ENCODE data around the gene PUS1. TPM values are rescaled to one million over a fixed set of nuclear protein-coding genes. Genes with fewer than 3 reads are reported as not detected.
"Not testable (repeated sequence)": the region's sequence is repeated elsewhere in the genome, so short reads cannot be mapped to it uniquely, and the experiment has no call there.

PUS1 gene
- total RNA-seq, 2 donors from 2014 or later = 12.5 to 16.1 TPM

GRCh38 chr12:131928080-131928710 lies 881 bp upstream of the PUS1 start:
- intact Hi-C loops (cut with DNase I) = no loop called here
- DNase-seq (ENCODE audit: low spot score) = no peak

GRCh38 chr12:131929581-131930456 lies 743 bp downstream of the PUS1 start:
- intact Hi-C loops (cut with DNase I) = no loop called here
- peak; percentile 84 for DNase-seq (ENCODE audit: low spot score)

- no peak for DNase-seq (ENCODE audit: low spot score)
- intact Hi-C loops (cut with DNase I) = no loop called here
These were observed 1.4 kb downstream of the PUS1 start for GRCh38 chr12:131930510-131930909.

- DNase-seq (ENCODE audit: low spot score) = no peak
- intact Hi-C loops (cut with DNase I) = no loop called here
These were observed 4.3 kb downstream of the PUS1 start for GRCh38 chr12:131933387-131933786.

- intact Hi-C loops (cut with DNase I) = no loop called here
- DNase-seq (ENCODE audit: low spot score) = no peak
These were observed 5.5 kb downstream of the PUS1 start for GRCh38 chr12:131934535-131934934.

GRCh38 chr12:131938082-131938481 lies 9.0 kb downstream of the PUS1 start:
- peak; percentile 32 for DNase-seq (ENCODE audit: low spot score)
- intact Hi-C loops (cut with DNase I) = no loop called here

GRCh38 chr12:131939007-131939406 lies 9.9 kb downstream of the PUS1 start:
- peak; percentile 67 for DNase-seq (ENCODE audit: low spot score)
- intact Hi-C loops (cut with DNase I) = no loop called here

GRCh38 chr12:131940141-131940547 lies 11.1 kb downstream of the PUS1 start:
- DNase-seq (ENCODE audit: low spot score) = peak; percentile 9
- intact Hi-C loops (cut with DNase I) = no loop called here

- intact Hi-C loops (cut with DNase I) = no loop called here
These were observed 12.3 kb downstream of the PUS1 start for GRCh38 chr12:131941116-131941986.

GRCh38 chr12:131941987-131942341 lies 12.9 kb downstream of the PUS1 start:
- DNase-seq (ENCODE audit: low spot score) = peak; percentile 74
- intact Hi-C loops (cut with DNase I) = no loop called here

More at GRCh38 chr12:131941116-131941986, 12.3 kb downstream of the PUS1 start:
- DNase-seq (ENCODE audit: low spot score) = peak; percentile 78

- peak; percentile 56 for DNase-seq (ENCODE audit: low spot score)
- intact Hi-C loops (cut with DNase I) = no loop called here
These were observed 13.6 kb downstream of the PUS1 start for GRCh38 chr12:131942671-131943070.

- peak; percentile 59 for DNase-seq (ENCODE audit: low spot score)
These were observed 14.3 kb downstream of the PUS1 start for GRCh38 chr12:131943389-131943788.

GRCh38 chr12:131943876-131944275 lies 14.8 kb downstream of the PUS1 start:
- peak; percentile 34 for DNase-seq (ENCODE audit: low spot score)
- intact Hi-C loops (cut with DNase I) = no loop called here

More at GRCh38 chr12:131943389-131943788, 14.3 kb downstream of the PUS1 start:
- intact Hi-C loops (cut with DNase I) = no loop called here

- intact Hi-C loops (cut with DNase I) = no loop called here
- DNase-seq (ENCODE audit: low spot score) = peak; percentile 78
These were observed 15.7 kb downstream of the PUS1 start for GRCh38 chr12:131944601-131945251.

- intact Hi-C loops (cut with DNase I) = no loop called here
- DNase-seq (ENCODE audit: low spot score) = peak; percentile 54
These were observed 17.7 kb downstream of the PUS1 start for GRCh38 chr12:131946757-131947156.

- DNase-seq (ENCODE audit: low spot score) = peak; percentile 23
- intact Hi-C loops (cut with DNase I) = no loop called here
These were observed 18.5 kb downstream of the PUS1 start for GRCh38 chr12:131947482-131948027.

GRCh38 chr12:131948166-131948712 lies 19.2 kb downstream of the PUS1 start:
- peak; percentile 7 for DNase-seq (ENCODE audit: low spot score)
- intact Hi-C loops (cut with DNase I) = no loop called here

- peak; percentile 83 for DNase-seq (ENCODE audit: low spot score)
- intact Hi-C loops (cut with DNase I) = not testable (repeated sequence)
These were observed 19.8 kb downstream of the PUS1 start for GRCh38 chr12:131948713-131949430.
